Measurements from ENCODE around the gene CALD1.

GRCh38 chr7:134836447-134836846, 57.0 kb downstream of the CALD1 start:
- TF ChIP-seq CTCF (IDR thresholded peaks at IDR 0.05; ENCODE audit: low read depth, low read length, poor library complexity, severe bottlenecking) (no peak), EZH2phosphoT487 (IDR thresholded peaks at IDR 0.05; ENCODE audit: borderline replicate concordance, low read length) (no peak)
